H9 (cell line): ENCODE data around the gene PARP16. TPM values are rescaled to one million over a fixed set of nuclear protein-coding genes. Genes with fewer than 3 reads are reported as not detected.

Experiments
- DNase-seq: peaks from one replicate; pipeline ENCODE4 v3.0.0-alpha.2; 2017
- H2AFZ ChIP-seq: one replicate; pipeline ENCODE4 v1.6.1; 2013; ENCODE audit warnings: mild to moderate bottlenecking, low read length, control low read depth, moderate library complexity
- H2AK5ac ChIP-seq: 2 replicates; pipeline ENCODE4 v1.6.1; 2013; ENCODE audit warnings: low read length, control low read depth, mixed read lengths; ENCODE audit not compliant: insufficient read length
- H2BK120ac ChIP-seq: one replicate; pipeline ENCODE4 v1.6.1; 2013; ENCODE audit warnings: low read depth, mild to moderate bottlenecking, low read length, control low read depth, inconsistent platforms; ENCODE audit not compliant: poor library complexity, severe bottlenecking
- H2BK12ac ChIP-seq: 2 replicates; pipeline ENCODE4 v1.6.1; 2013; ENCODE audit warnings: low read length, control low read depth, mixed read lengths, low read depth; ENCODE audit not compliant: insufficient read length
- H2BK15ac ChIP-seq: 2 replicates; pipeline ENCODE4 v1.6.1; 2013; ENCODE audit warnings: low read depth, low read length, control low read depth
- H2BK20ac ChIP-seq: one replicate; pipeline ENCODE4 v1.6.1; 2013; ENCODE audit warnings: low read depth, mild to moderate bottlenecking, low read length, control low read depth, inconsistent platforms; ENCODE audit not compliant: poor library complexity, severe bottlenecking
- H2BK5ac ChIP-seq: 2 replicates; pipeline ENCODE4 v1.6.1; 2013; ENCODE audit warnings: low read length, control low read depth, mixed read lengths; ENCODE audit not compliant: insufficient read length
- H3K14ac ChIP-seq: 2 replicates; pipeline ENCODE4 v1.6.1; 2013; ENCODE audit warnings: low read length, control low read depth; ENCODE audit not compliant: insufficient read depth
- H3K18ac ChIP-seq: 2 replicates; pipeline ENCODE4 v1.6.1; 2013; ENCODE audit warnings: low read depth, mild to moderate bottlenecking, mixed read lengths, low read length, control low read depth; ENCODE audit not compliant: insufficient read length
- H3K23ac ChIP-seq: 2 replicates; pipeline ENCODE4 v1.6.1; 2013; ENCODE audit warnings: low read length, control low read depth, mixed read lengths, low read depth; ENCODE audit not compliant: insufficient read length
- H3K23me2 ChIP-seq: 2 replicates; pipeline ENCODE4 v1.6.1; 2013; ENCODE audit warnings: low read depth, mild to moderate bottlenecking, mixed read lengths, low read length, control low read depth; ENCODE audit not compliant: insufficient read length, poor library complexity, severe bottlenecking
- H3K27ac ChIP-seq: 2 replicates; pipeline ENCODE4 v1.5.1; 2013; ENCODE audit warnings: low read length, control low read depth, mixed read lengths, low read depth; ENCODE audit not compliant: insufficient read length
- H3K27me3 ChIP-seq: 2 replicates; pipeline ENCODE4 v1.6.1; 2013; ENCODE audit warnings: low read length, control low read depth, inconsistent platforms; ENCODE audit not compliant: insufficient read depth
- H3K4ac ChIP-seq: 2 replicates; pipeline ENCODE4 v1.6.1; 2013; ENCODE audit warnings: low read depth, mild to moderate bottlenecking, control low read depth, inconsistent platforms, low read length, moderate library complexity
- H3K4me1 ChIP-seq: 2 replicates; pipeline ENCODE4 v1.6.1; 2013; ENCODE audit warnings: low read length, control low read depth, inconsistent platforms; ENCODE audit not compliant: insufficient read depth
- H3K4me2 ChIP-seq: 2 replicates; pipeline ENCODE4 v1.6.1; 2013; ENCODE audit warnings: low read length, control low read depth, mixed read lengths; ENCODE audit not compliant: insufficient read length, insufficient read depth
- H3K56ac ChIP-seq: 2 replicates; pipeline ENCODE4 v1.6.1; 2013; ENCODE audit warnings: low read depth, mild to moderate bottlenecking, mixed read lengths, low read length, control low read depth; ENCODE audit not compliant: insufficient read length
- H3K79me1 ChIP-seq: 2 replicates; pipeline ENCODE4 v1.6.1; 2013; ENCODE audit warnings: low read depth, mild to moderate bottlenecking, moderate library complexity, low read length, control low read depth, inconsistent platforms; ENCODE audit not compliant: insufficient read depth, poor library complexity, severe bottlenecking
- H3K79me2 ChIP-seq: 2 replicates; pipeline ENCODE4 v1.6.1; 2013; ENCODE audit warnings: low read length, control low read depth, inconsistent platforms; ENCODE audit not compliant: insufficient read depth
- H3K9ac ChIP-seq: 2 replicates; pipeline ENCODE4 v1.6.1; 2013; ENCODE audit warnings: low read length, control low read depth, mixed read lengths; ENCODE audit not compliant: insufficient read length; ENCODE audit errors: extremely low read depth
- H3K9me3 ChIP-seq: one replicate; pipeline ENCODE4 v1.6.1; 2013; ENCODE audit warnings: low read depth, low read length, inconsistent platforms; ENCODE audit not compliant: control insufficient read depth
- H3T11ph ChIP-seq: one replicate; pipeline ENCODE4 v1.6.1; 2013; ENCODE audit warnings: mild to moderate bottlenecking, low read length, control low read depth, inconsistent platforms
- H4K20me1 ChIP-seq: one replicate; pipeline ENCODE4 v1.6.1; 2013; ENCODE audit not compliant: control insufficient read depth, insufficient read length, insufficient read depth
- H4K5ac ChIP-seq: 2 replicates; pipeline ENCODE4 v1.6.1; 2013; ENCODE audit warnings: low read depth, mild to moderate bottlenecking, mixed read lengths, low read length, control low read depth; ENCODE audit not compliant: insufficient read length
- H4K8ac ChIP-seq: replicated peaks from 2 replicates; pipeline ENCODE4 v1.6.1; 2013; ENCODE audit warnings: low read length, control low read depth, mixed read lengths, low read depth; ENCODE audit not compliant: insufficient read length
- H4K91ac ChIP-seq: 2 replicates; pipeline ENCODE4 v1.6.1; 2013; ENCODE audit warnings: low read depth, mild to moderate bottlenecking, moderate library complexity, mixed read lengths, low read length, control low read depth; ENCODE audit not compliant: insufficient read length
- H3K27ac Mint-ChIP-seq, 3 experiments: 2 replicates in 2 of 3; 3 replicates in 1 of 3; pipeline ENCODE4 v1.8.0; 2020 to 2021; ENCODE audit warnings: mixed read lengths in 3 of 3, mild to moderate bottlenecking in 1 of 3, moderate library complexity in 1 of 3
- H3K27me3 Mint-ChIP-seq: 2 replicates; pipeline ENCODE4 v1.8.0; 2021; ENCODE audit warnings: low read depth, mild to moderate bottlenecking, moderate library complexity, mixed read lengths
- H3K36me3 Mint-ChIP-seq, 3 experiments: 2 replicates in 2 of 3; 3 replicates in 1 of 3; pipeline ENCODE4 v1.8.0; 2020 to 2021; ENCODE audit warnings: low read depth in 3 of 3, mixed read lengths in 3 of 3; ENCODE audit not compliant: insufficient read depth in 1 of 3
- H3K4me1 Mint-ChIP-seq, 2 experiments: 2 replicates each; pipeline ENCODE4 v1.8.0; 2020; ENCODE audit warnings: mixed read lengths in 2 of 2
- H3K4me3 Mint-ChIP-seq, 2 experiments: 2 replicates in 1 of 2; 3 replicates in 1 of 2; pipeline ENCODE4 v1.8.0; 2020 to 2021; ENCODE audit warnings: mild to moderate bottlenecking in 2 of 2, mixed read lengths in 2 of 2, moderate library complexity in 1 of 2
- H3K9me3 Mint-ChIP-seq, 2 experiments: 2 replicates in 1 of 2; 3 replicates in 1 of 2; pipeline ENCODE4 v1.8.0; 2020; ENCODE audit warnings: mild to moderate bottlenecking in 2 of 2, mixed read lengths in 2 of 2, moderate library complexity in 1 of 2
- WGBS: extraction: QIAGEN DNeasy Blood & Tissue Kit; methylation state at CpG from one replicate; pipeline ENCODE4 v1.1.7; 2013; ENCODE audit warnings: missing lambda C conversion rate, low lambda C conversion rate, mixed read lengths; ENCODE audit not compliant: insufficient read length; ENCODE audit errors: extremely low coverage; 5-methylcytosine and 5-hydroxymethylcytosine counted together
- total RNA-seq: library from RNA; stranded (reverse); gene quantifications from 2 replicates; pipeline ENCODE4 v1.2.1, GENCODE V29; 2021
- TF ChIP-seq, protein P1 (sequence below): fragments of 200-600 bp; sonication (generic); conservative IDR thresholded peaks from 3 replicates; pipeline ENCODE4 v1.8.0; 2021; ENCODE audit warnings: antibody characterized with exemption, mild to moderate bottlenecking

Gene PARP16
- total RNA-seq, 1 experiment from 2014 or later = 3.9 TPM

GRCh38 chr15:65211482-65211982, 75.2 kb downstream of the PARP16 start:
- DNase-seq = no peak
- Histone ChIP-seq H2BK12ac (no peak overlapping the region), H4K8ac (no peak overlapping the region), H3K23me2 (no peaks in the 10 kb centered on the region), H2BK120ac (no peak overlapping the region), H4K20me1 (no peaks in the 10 kb centered on the region), H3K4me2 (no peak overlapping the region), H3K4me1 (no peaks in the 10 kb centered on the region), H3T11ph (no peak overlapping the region), H2AFZ (no peak overlapping the region), H3K4ac (no peak overlapping the region), H4K91ac (no peak overlapping the region), H3K14ac (no peak overlapping the region), H3K27me3 (no peaks in the 10 kb centered on the region), H3K18ac (no peak overlapping the region), H2BK5ac (no peak overlapping the region), H3K56ac (no peak overlapping the region), H2BK20ac (no peak overlapping the region), H3K23ac (no peak overlapping the region), H3K9ac (no peak overlapping the region), H3K27ac (no peak overlapping the region), H2AK5ac (no peak overlapping the region), H3K79me2 (no peaks in the 10 kb centered on the region), H4K5ac (no peak overlapping the region), H3K79me1 (no peaks in the 10 kb centered on the region), H2BK15ac (no peak overlapping the region), H3K9me3 (no peaks in the 10 kb centered on the region)
- no peaks in the 10 kb centered on the region; a peak in 1 of 7 replicates for H3K36me3 Mint-ChIP-seq
- no peak overlapping the region for H3K4me3 Mint-ChIP-seq
- H3K9me3 Mint-ChIP-seq = no peaks in the 10 kb centered on the region
- peaks cover 3% of the 10 kb centered on the region for H3K27me3 Mint-ChIP-seq
- no peak overlapping the region; a peak in 1 of 7 replicates for H3K27ac Mint-ChIP-seq
- TF ChIP-seq, protein P1, sequence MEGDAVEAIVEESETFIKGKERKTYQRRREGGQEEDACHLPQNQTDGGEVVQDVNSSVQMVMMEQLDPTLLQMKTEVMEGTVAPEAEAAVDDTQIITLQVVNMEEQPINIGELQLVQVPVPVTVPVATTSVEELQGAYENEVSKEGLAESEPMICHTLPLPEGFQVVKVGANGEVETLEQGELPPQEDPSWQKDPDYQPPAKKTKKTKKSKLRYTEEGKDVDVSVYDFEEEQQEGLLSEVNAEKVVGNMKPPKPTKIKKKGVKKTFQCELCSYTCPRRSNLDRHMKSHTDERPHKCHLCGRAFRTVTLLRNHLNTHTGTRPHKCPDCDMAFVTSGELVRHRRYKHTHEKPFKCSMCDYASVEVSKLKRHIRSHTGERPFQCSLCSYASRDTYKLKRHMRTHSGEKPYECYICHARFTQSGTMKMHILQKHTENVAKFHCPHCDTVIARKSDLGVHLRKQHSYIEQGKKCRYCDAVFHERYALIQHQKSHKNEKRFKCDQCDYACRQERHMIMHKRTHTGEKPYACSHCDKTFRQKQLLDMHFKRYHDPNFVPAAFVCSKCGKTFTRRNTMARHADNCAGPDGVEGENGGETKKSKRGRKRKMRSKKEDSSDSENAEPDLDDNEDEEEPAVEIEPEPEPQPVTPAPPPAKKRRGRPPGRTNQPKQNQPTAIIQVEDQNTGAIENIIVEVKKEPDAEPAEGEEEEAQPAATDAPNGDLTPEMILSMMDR = no peak
- no CpG with 5 or more reads among the region's 6 CpGs for WGBS
- peaks cover 12 to 25% of the 10 kb centered on the region in 2 experiments for H3K4me1 Mint-ChIP-seq
